Testis (tissue), 3 donors: Measurements from ENCODE around the gene ZSCAN5B. TPM values are rescaled to one million over a fixed set of nuclear protein-coding genes. Genes with fewer than 3 reads are reported as not detected.

Experiments
- DNase-seq: peaks from one replicate; pipeline ENCODE4 v3.0.0-alpha.2; 2019
- H3K27ac ChIP-seq, 2 donors: fragments of 200-600 bp; sonication (generic); one replicate each; pipeline ENCODE4 v1.5.1; 2019
- H3K27me3 ChIP-seq: fragments of 200-600 bp; sonication (generic); one replicate; pipeline ENCODE4 v1.5.1; 2019
- H3K36me3 ChIP-seq: fragments of 200-600 bp; sonication (generic); one replicate; pipeline ENCODE4 v1.5.1; 2017; ENCODE audit warnings: low read depth; ENCODE audit errors: missing control alignments
- H3K4me1 ChIP-seq: fragments of 200-600 bp; sonication (generic); one replicate; pipeline ENCODE4 v1.5.1; 2019
- H3K4me3 ChIP-seq, 2 donors: fragments of 200-600 bp; sonication (generic); one replicate each; pipeline ENCODE4 v1.5.1; 2017 to 2019
- H3K9me3 ChIP-seq: fragments of 200-600 bp; sonication (generic); one replicate; pipeline ENCODE4 v1.5.1; 2017
- CTCF ChIP-seq, 3 experiments: fragments of 450-650 bp in 2 of 3; fragments of 200-600 bp in 1 of 3; sonication (generic) in 1 of 3; IDR thresholded peaks; one replicate each; pipeline ENCODE4 v1.5.1; 2016 to 2019; ENCODE audit warnings: antibody characterized with exemption in 3 of 3, mild to moderate bottlenecking in 2 of 3, moderate library complexity in 1 of 3
- POLR2A ChIP-seq: fragments of 450-650 bp; IDR thresholded peaks from one replicate; pipeline ENCODE4 v1.6.1; 2017; ENCODE audit warnings: antibody characterized with exemption, mild to moderate bottlenecking, moderate library complexity
- WGBS, 2 donors: methylation state at CpG; one replicate each; pipeline ENCODE4 v1.1.5; 2018; 5-methylcytosine and 5-hydroxymethylcytosine counted together
- intact Hi-C: fragments of 100-400 bp; cut with DNase I; formaldehyde crosslinking; loops from one replicate; pipeline ENCODE4 v1.15.1; 2023; ENCODE audit warnings: low total_unique reads
- polyA plus RNA-seq: library from polyadenylated mRNA; stranded (reverse); fragments of 350-450 nt; fragmentation: Illumina TruSeq; extraction: RNeasy Lipid Tissue Mini Kit (QIAGEN cat#74804); gene quantifications from one replicate; pipeline ENCODE4 v1.2.3, GENCODE V29; 2014; ENCODE audit warnings: low read depth, low replicate concordance; ENCODE audit not compliant: insufficient read depth
- total RNA-seq, 2 donors: library from RNA; depleted of rRNA; stranded (reverse); fragments of >200 nt; gene quantifications; one replicate each; pipeline ENCODE4 v1.2.3, GENCODE V29; 2016

The ZSCAN5B gene
- total and polyA plus RNA-seq, 3 donors from 2014 or later: 3.0 to 5.8 (median 4.0) TPM

GRCh38 chr19:56174550-56174949 lies 23.0 kb downstream of the ZSCAN5B start:
- DNase-seq: no peak
- H3K27ac ChIP-seq: no peak overlapping the region
- intact Hi-C loops: loop anchor here (5.0 kb wide), 1 partner anchor 87 kb away; no protein-coding TSS in a partner anchor
- no peaks in the 10 kb centered on the region for H3K4me1 ChIP-seq
- H3K9me3 ChIP-seq: no peaks in the 10 kb centered on the region
- no peaks in the 10 kb centered on the region for H3K36me3 ChIP-seq
- 58 to 63% methylated on average over 11 of the region's 11 CpGs for WGBS, 2 donors
- H3K27me3 ChIP-seq: no peaks in the 10 kb centered on the region
- TF ChIP-seq POLR2A (no peak), CTCF (IDR thresholded peaks at IDR 0.05) (no peak)
- no peak overlapping the region for H3K4me3 ChIP-seq

DNA sequence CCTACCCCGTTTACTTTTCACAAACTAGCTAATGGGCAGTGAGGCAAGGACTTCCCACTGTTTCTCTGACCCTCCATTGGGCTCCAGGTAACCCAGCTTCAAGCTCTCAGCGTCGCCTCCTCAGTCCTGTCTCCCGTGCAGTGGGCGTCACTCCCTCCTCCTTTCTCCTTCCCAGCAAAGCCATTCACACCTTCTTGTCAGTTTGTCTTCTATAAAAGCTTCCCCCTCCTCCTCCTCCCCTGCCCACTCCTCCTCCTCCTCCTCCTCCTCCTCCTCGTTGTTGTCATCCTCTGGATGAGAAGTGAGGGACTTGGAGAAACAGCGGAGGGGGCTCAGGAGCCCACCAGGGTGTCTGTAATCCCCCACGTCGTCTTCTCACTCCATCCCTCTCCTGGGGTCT lies 23.5 kb downstream of the ZSCAN5B start:
- intact Hi-C loops: loop anchor here (5.0 kb wide), 1 partner anchor 87 kb away; no protein-coding TSS in a partner anchor
- DNase-seq: no peak
- WGBS, 2 donors: 26 to 37% methylated on average over 9 of the region's 9 CpGs
- Histone ChIP-seq H3K27me3 (no peaks in the 10 kb centered on the region), H3K27ac (no peak overlapping the region), H3K4me3 (no peak overlapping the region), H3K36me3 (no peaks in the 10 kb centered on the region), H3K4me1 (no peaks in the 10 kb centered on the region), H3K9me3 (no peaks in the 10 kb centered on the region)
- TF ChIP-seq CTCF (IDR thresholded peaks at IDR 0.05) (no peak), POLR2A (no peak)

- intact Hi-C loops: loop anchor here (5.0 kb wide), 1 partner anchor 83 kb away; no protein-coding TSS in a partner anchor
- TF ChIP-seq CTCF (IDR thresholded peaks at IDR 0.05): no peak
- TF ChIP-seq POLR2A: no peak
- DNase-seq: no peak
- Histone ChIP-seq H3K4me1 (no peaks in the 10 kb centered on the region), H3K4me3 (no peak overlapping the region), H3K27me3 (no peaks in the 10 kb centered on the region), H3K27ac (no peak overlapping the region), H3K36me3 (no peaks in the 10 kb centered on the region), H3K9me3 (no peaks in the 10 kb centered on the region)
- WGBS, 2 donors: 57 to 73% methylated on average over 14 of the region's 14 CpGs
These were observed 27.3 kb downstream of the ZSCAN5B start for GRCh38 chr19:56170261-56170660.

DNA sequence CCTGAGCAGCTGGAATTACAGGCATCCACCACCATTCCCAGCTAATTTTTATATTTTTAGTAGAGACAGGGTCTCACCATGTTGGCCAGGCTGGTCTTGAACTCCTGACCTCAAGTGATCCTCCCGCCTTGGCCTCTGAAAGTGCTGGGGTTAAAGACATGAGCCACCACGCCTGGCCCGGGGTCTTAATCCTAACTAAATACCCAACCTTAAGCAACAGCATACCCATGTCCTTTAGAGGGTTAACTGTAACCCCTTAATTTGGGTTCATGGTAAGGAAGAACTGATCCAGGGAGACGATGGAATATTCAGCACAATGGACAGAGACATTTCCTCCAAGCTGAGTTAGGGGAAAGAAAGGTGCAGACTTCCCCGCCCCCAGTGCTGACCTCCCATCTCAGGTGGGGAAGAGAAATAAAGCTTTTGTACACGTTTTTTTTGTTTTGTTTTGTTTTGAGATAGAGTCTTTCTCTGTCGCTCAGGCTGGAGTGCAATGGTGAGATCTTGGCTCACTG lies 30.5 kb downstream of the ZSCAN5B start:
- TF ChIP-seq POLR2A (no peak), CTCF (IDR thresholded peaks at IDR 0.05) (no peak)
- no peaks in the 10 kb centered on the region for H3K9me3 ChIP-seq
- no peak overlapping the region for H3K27ac ChIP-seq
- no peak for DNase-seq
- no peak overlapping the region for H3K4me3 ChIP-seq
- WGBS, 2 donors: 49 to 54% methylated on average over 7 of the region's 7 CpGs
- intact Hi-C loops: no loop called here
- no peaks in the 10 kb centered on the region for H3K27me3 ChIP-seq
- no peaks in the 10 kb centered on the region for H3K4me1 ChIP-seq
- H3K36me3 ChIP-seq: no peaks in the 10 kb centered on the region

- intact Hi-C loops: no loop called here
- Histone ChIP-seq H3K27ac (no peak overlapping the region), H3K36me3 (no peaks in the 10 kb centered on the region), H3K4me3 (no peak overlapping the region), H3K9me3 (no peaks in the 10 kb centered on the region), H3K27me3 (no peaks in the 10 kb centered on the region), H3K4me1 (no peaks in the 10 kb centered on the region)
- DNase-seq: no peak
- WGBS, 2 donors: 92 to 93% methylated on average over 13 of the region's 13 CpGs
- TF ChIP-seq POLR2A (no peak), CTCF (IDR thresholded peaks at IDR 0.05) (no peak)
These were observed 34.5 kb downstream of the ZSCAN5B start for GRCh38 chr19:56163097-56163496.
